Osteoblast (primary cell): ENCODE data around the gene TAF7L. TPM values are rescaled to one million over a fixed set of nuclear protein-coding genes. Genes with fewer than 3 reads are reported as not detected.

ENCODE experiments used
- DNase-seq: peaks from one replicate; pipeline ENCODE4 v3.0.0; 2011; ENCODE audit warnings: low spot score, mixed read lengths; ENCODE audit not compliant: insufficient read length; ENCODE audit errors: missing footprints
- H2AFZ ChIP-seq: 2 replicates; pipeline ENCODE4 v1.6.0; 2011; ENCODE audit warnings: mild to moderate bottlenecking, low read length
- H3K27ac ChIP-seq: 2 replicates; pipeline ENCODE4 v1.5.1; 2011; ENCODE audit warnings: mild to moderate bottlenecking, low read depth, low read length, moderate library complexity
- H3K27me3 ChIP-seq: 2 replicates; pipeline ENCODE4 v1.6.0; 2012; ENCODE audit warnings: mild to moderate bottlenecking, control low read depth, inconsistent platforms, low read length, moderate library complexity; ENCODE audit not compliant: insufficient read depth
- H3K36me3 ChIP-seq: 2 replicates; pipeline ENCODE4 v1.5.1; 2011; ENCODE audit warnings: mild to moderate bottlenecking, low read length, control low read depth, moderate library complexity; ENCODE audit not compliant: insufficient read depth
- H3K4me1 ChIP-seq: 2 replicates; pipeline ENCODE4 v1.5.1; 2011; ENCODE audit warnings: mild to moderate bottlenecking, low read length, control low read depth, moderate library complexity; ENCODE audit not compliant: insufficient read depth
- H3K4me2 ChIP-seq: 2 replicates; pipeline ENCODE4 v1.6.0; 2011; ENCODE audit warnings: mild to moderate bottlenecking, low read length; ENCODE audit not compliant: insufficient read depth
- H3K4me3 ChIP-seq: fragments of 200-600 bp; sonication (generic); 3 replicates; pipeline ENCODE4 v1.5.1; 2012; ENCODE audit warnings: mild to moderate bottlenecking, low read length, inconsistent platforms; ENCODE audit not compliant: insufficient read depth
- H3K79me2 ChIP-seq: 2 replicates; pipeline ENCODE4 v1.6.0; 2012; ENCODE audit warnings: mild to moderate bottlenecking, low read length, control low read depth, inconsistent platforms; ENCODE audit not compliant: insufficient read depth
- H3K9me3 ChIP-seq: 2 replicates; pipeline ENCODE4 v1.5.1; 2011; ENCODE audit warnings: low read depth, low read length, control low read depth
- H4K20me1 ChIP-seq: 2 replicates; pipeline ENCODE4 v1.6.0; 2012; ENCODE audit warnings: mild to moderate bottlenecking, low read length, control low read depth; ENCODE audit not compliant: insufficient read depth
- total RNA-seq: library from RNA; depleted of rRNA; stranded (reverse); fragments of >200 nt; gene quantifications from 2 replicates; pipeline ENCODE4 v1.2.3, GENCODE V29; 2012
- TF ChIP-seq, protein P1 (sequence below): IDR thresholded peaks from 2 replicates; pipeline ENCODE4 v1.5.1; 2011; ENCODE audit warnings: mild to moderate bottlenecking, low read depth, low read length, moderate library complexity; ENCODE audit errors: extremely low read depth

TAF7L gene
- total RNA-seq, 1 donor = 0.36 TPM

DNA sequence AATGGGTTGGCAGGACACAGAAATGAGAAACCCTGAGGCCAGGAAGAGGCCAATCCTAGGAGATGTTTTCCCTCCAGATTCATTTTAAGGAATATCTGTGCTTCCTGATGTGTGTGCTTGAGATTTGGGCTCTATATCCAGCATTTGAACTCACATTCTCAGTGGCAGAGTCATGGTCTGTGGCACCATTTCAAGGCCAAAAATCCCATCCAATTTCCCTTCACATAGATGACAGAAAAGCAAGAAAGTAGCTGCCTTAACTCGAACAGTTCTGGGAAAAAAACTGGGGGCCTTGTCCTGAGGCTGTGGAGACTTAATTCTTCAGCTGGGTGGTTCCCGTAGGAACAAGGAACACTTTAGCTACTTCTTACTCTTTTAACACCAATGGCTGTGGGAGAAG, 27.4 kb downstream of the TAF7L start:
- H3K27me3 ChIP-seq = peaks cover 6% of the 10 kb centered on the region
- H3K27ac ChIP-seq = no peak overlapping the region
- no peaks in the 10 kb centered on the region for H3K79me2 ChIP-seq
- TF ChIP-seq, protein P1, sequence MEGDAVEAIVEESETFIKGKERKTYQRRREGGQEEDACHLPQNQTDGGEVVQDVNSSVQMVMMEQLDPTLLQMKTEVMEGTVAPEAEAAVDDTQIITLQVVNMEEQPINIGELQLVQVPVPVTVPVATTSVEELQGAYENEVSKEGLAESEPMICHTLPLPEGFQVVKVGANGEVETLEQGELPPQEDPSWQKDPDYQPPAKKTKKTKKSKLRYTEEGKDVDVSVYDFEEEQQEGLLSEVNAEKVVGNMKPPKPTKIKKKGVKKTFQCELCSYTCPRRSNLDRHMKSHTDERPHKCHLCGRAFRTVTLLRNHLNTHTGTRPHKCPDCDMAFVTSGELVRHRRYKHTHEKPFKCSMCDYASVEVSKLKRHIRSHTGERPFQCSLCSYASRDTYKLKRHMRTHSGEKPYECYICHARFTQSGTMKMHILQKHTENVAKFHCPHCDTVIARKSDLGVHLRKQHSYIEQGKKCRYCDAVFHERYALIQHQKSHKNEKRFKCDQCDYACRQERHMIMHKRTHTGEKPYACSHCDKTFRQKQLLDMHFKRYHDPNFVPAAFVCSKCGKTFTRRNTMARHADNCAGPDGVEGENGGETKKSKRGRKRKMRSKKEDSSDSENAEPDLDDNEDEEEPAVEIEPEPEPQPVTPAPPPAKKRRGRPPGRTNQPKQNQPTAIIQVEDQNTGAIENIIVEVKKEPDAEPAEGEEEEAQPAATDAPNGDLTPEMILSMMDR = no peak
- H3K36me3 ChIP-seq = no peaks in the 10 kb centered on the region
- no peaks in the 10 kb centered on the region for H3K9me3 ChIP-seq
- no peak overlapping the region for H3K4me3 ChIP-seq
- peak; percentile 83 for DNase-seq
- peak overlapping the region; percentile 27 for H2AFZ ChIP-seq
- no peak overlapping the region for H3K4me2 ChIP-seq
- H4K20me1 ChIP-seq = no peaks in the 10 kb centered on the region
- H3K4me1 ChIP-seq = peaks cover 10% of the 10 kb centered on the region

DNA sequence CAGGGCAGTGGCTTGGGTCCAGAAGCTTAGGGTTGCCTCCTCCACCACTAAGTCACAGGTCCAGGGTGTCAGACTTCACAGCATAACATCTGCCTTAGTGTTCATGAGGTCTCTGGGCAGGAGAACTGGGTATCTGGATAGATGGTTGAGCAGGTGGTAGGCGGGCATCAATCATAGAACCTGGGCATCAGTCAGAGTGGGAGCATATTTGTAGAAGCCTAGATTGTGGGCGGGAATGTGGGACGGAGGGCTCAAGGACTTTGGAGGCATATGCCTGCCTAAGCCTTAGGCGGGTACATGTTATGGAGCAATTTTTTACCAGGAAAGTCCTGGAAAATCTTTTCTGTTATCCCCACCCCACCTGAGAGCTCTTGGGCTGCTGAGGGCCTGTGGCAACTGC, 28.5 kb downstream of the TAF7L start:
- Histone ChIP-seq H4K20me1 (no peaks in the 10 kb centered on the region), H3K36me3 (no peaks in the 10 kb centered on the region), H2AFZ (no peak overlapping the region), H3K27ac (no peak overlapping the region), H3K4me3 (no peak overlapping the region), H3K79me2 (no peaks in the 10 kb centered on the region), H3K4me1 (peaks cover 10% of the 10 kb centered on the region), H3K9me3 (no peaks in the 10 kb centered on the region), H3K4me2 (no peak overlapping the region), H3K27me3 (peaks cover 6% of the 10 kb centered on the region)
- TF ChIP-seq, protein P1 = no peak
- no peak for DNase-seq

DNA sequence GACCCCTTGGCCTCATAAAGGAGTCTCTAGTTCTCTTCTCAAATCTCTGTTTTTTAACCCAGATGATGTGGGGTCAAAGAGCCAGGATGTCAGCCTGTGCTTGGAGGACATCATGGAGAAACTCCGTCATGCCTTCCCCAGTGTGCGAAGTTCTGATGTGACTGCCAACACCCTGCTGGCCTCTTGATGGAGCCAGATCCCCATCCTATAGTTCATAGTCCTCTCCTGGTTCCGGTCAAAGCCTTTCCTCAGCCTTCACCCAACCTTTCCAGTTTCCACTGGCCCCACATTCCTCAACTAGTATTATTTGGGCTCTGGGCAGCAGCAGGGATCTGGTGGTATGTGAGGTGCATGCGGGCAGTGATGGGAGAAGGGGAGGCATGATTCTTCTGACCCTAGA, 30.7 kb downstream of the TAF7L start:
- Histone ChIP-seq H3K27ac (no peak overlapping the region), H4K20me1 (no peaks in the 10 kb centered on the region), H3K4me2 (no peak overlapping the region), H3K4me3 (no peak overlapping the region), H3K9me3 (no peaks in the 10 kb centered on the region), H3K79me2 (no peaks in the 10 kb centered on the region), H2AFZ (no peak overlapping the region), H3K36me3 (no peaks in the 10 kb centered on the region), H3K27me3 (peaks cover 5% of the 10 kb centered on the region), H3K4me1 (no peaks in the 10 kb centered on the region)
- no peak for DNase-seq
- TF ChIP-seq, protein P1 = peak; percentile 46

DNA sequence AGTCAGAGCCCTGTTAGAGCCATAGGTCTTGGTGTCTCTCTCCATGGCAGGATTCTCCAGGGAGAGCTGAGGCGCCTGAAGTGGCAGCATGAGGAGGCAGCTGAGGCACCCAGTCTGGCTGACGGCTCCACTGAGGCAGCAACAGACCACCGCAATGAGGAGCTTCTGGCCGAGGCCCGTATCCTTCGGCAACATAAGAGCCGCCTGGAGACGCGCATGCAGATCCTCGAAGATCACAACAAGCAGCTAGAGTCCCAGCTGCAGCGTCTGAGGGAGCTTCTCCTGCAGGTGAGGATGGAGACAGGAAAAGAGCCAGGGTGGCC, 32.9 kb downstream of the TAF7L start:
- Histone ChIP-seq H2AFZ (no peak overlapping the region), H4K20me1 (no peaks in the 10 kb centered on the region), H3K79me2 (no peaks in the 10 kb centered on the region), H3K27me3 (peaks cover 5% of the 10 kb centered on the region), H3K4me1 (no peaks in the 10 kb centered on the region), H3K9me3 (no peaks in the 10 kb centered on the region), H3K36me3 (no peaks in the 10 kb centered on the region), H3K4me3 (no peak overlapping the region), H3K4me2 (no peak overlapping the region), H3K27ac (no peak overlapping the region)
- DNase-seq = no peak
- TF ChIP-seq, protein P1 = no peak
